ENCODE data around the gene ZNF613.
"Not testable (repeated sequence)": the region's sequence is repeated elsewhere in the genome, so short reads cannot be mapped to it uniquely, and the experiment has no call there.

- TF ChIP-seq POLR2A, CTCF (IDR thresholded peaks at IDR 0.05): not testable (repeated sequence)
These were observed 21.2 kb upstream of the ZNF613 start for GRCh38 chr19:51906108-51906507.
